H7 (cell line): Measurements from ENCODE around the gene CCL21. TPM values are rescaled to one million over a fixed set of nuclear protein-coding genes. Genes with fewer than 3 reads are reported as not detected.
"Not testable (repeated sequence)": the region's sequence is repeated elsewhere in the genome, so short reads cannot be mapped to it uniquely, and the experiment has no call there.

Experiments
- DNase-seq: peaks from one replicate; pipeline ENCODE4 v3.0.0; 2012
- H3K27me3 ChIP-seq: 2 replicates; pipeline ENCODE4 v1.6.0; 2011; ENCODE audit warnings: mild to moderate bottlenecking, low read length; ENCODE audit not compliant: control insufficient read depth, insufficient read depth
- H3K36me3 ChIP-seq: replicated peaks from 2 replicates; pipeline ENCODE4 v1.5.1; 2011; ENCODE audit warnings: low read length; ENCODE audit not compliant: control insufficient read depth, insufficient read depth
- H3K4me3 ChIP-seq: 2 replicates; pipeline ENCODE4 v1.5.1; 2011; ENCODE audit warnings: low read depth, mild to moderate bottlenecking, control low read depth, low read length, moderate library complexity; ENCODE audit not compliant: insufficient read depth
- total RNA-seq: library from RNA; depleted of rRNA; stranded (reverse); fragments of >200 nt; shearing (Covaris generic); gene quantifications from 2 replicates; pipeline ENCODE4 v1.2.3, GENCODE V29; 2014; rRNA removed

The CCL21 gene, protein sequence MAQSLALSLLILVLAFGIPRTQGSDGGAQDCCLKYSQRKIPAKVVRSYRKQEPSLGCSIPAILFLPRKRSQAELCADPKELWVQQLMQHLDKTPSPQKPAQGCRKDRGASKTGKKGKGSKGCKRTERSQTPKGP
- not detected in 2 replicates for total RNA-seq

DNA sequence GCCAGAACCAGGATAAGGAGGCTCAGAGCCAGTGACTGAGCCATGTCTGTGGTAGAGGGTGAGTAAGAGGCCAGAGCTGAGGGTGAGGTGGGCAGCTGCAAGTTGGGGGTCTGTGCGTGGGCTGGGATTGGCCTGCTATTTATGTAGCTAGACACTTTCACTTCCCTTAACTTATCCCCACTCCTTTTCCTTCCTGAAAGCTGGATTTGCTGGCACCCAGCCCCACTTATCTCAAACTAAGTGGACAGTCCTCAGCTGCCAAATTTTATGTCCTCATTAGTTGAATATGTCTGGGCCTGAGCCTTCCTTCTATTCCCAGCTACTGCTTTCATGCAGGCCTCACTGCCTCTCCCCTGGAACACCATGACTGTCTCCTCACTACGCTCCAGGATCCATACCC lies at the start of gene CCL21:
Gene CCL21 (minus strand): TSS at position 114 of the 400 bp plus-strand sequence. CDS start 70 bp downstream, at position 44.
- no peak for DNase-seq
- Histone ChIP-seq H3K36me3 (no peaks in the 10 kb centered on the region), H3K4me3 (no peak within 1 kb of the TSS), H3K27me3 (no peaks in the 10 kb centered on the region)

DNA sequence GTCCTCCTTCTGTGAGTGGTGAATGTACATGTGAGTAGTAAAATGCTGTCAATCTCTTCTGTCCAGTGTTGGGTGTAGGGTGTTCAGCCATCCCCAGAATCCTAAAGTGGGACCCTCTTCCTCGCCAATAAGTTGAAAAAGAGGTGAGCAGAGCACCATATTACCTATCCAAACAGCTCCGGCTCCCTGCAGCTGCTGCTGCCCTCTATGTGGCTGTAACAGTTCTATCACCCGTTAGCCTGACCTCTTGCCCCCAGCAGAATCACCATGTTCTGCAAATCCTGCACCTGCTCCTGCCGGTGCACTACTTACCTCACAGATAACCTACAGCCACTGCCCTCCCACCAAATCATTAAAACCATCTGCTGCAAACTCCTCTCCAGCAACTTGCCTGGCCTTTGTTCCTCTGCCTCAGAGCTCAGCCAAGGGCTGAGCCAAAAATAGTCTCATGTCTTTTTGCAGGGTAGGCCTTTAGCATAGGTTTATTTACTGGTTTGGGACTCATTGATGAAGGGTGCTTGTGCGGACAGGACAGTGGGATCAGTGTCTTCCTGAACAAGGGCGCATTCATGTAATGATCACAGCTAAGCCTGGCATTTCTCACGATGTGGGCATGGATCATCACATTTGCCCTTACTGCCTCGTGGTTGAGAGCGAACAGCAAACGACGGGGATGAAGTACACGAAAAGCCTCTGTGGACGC lies 49.6 kb upstream of the CCL21 start:
- no peaks in the 10 kb centered on the region for H3K36me3 ChIP-seq
- DNase-seq: no peak
- no peaks in the 10 kb centered on the region; the same call in 1 of the 2 replicates for H3K27me3 ChIP-seq
- H3K4me3 ChIP-seq: no peak overlapping the region

DNA sequence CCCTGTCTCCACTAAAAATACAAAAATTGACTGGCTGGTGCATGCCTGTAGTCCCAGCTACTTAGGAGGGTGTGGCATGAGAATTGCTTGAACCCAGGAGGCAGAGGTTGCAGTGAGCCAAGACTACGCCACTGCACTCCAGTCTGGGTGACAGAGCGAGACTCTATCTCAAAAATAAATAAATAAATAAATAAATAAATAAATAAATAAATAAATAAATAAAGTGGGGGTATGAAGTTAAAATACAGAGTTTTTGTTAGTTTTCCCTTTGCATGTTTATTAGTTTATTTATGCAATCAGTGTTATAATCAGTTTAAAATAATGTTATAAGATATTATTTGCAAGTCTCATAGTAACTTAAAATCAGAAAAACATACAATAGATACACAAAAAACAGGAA lies 40.4 kb upstream of the CCL21 start:
- DNase-seq, H3K36me3 ChIP-seq, H3K27me3 ChIP-seq, H3K4me3 ChIP-seq: not testable (repeated sequence)

DNA sequence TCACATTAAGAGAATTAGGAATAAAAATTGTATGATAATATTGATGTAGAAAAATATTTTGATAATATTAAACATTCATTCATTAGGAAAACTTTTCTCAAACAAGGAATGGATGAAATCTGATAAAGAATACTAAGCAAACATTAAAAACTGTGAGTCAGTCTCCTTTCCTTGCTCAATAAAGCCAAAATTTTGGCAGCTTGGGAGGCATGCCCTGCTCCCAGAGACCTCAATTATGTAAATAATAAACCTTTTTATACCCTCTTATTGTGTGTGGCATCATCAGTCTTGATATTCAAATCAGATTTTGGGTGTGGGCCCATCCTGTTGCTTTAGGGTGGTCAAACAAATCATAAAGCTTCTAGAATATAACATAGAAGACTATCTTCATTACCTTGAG lies 36.6 kb upstream of the CCL21 start:
- no peak overlapping the region for H3K4me3 ChIP-seq
- no peaks in the 10 kb centered on the region for H3K36me3 ChIP-seq
- no peak for DNase-seq
- H3K27me3 ChIP-seq: no peaks in the 10 kb centered on the region

DNA sequence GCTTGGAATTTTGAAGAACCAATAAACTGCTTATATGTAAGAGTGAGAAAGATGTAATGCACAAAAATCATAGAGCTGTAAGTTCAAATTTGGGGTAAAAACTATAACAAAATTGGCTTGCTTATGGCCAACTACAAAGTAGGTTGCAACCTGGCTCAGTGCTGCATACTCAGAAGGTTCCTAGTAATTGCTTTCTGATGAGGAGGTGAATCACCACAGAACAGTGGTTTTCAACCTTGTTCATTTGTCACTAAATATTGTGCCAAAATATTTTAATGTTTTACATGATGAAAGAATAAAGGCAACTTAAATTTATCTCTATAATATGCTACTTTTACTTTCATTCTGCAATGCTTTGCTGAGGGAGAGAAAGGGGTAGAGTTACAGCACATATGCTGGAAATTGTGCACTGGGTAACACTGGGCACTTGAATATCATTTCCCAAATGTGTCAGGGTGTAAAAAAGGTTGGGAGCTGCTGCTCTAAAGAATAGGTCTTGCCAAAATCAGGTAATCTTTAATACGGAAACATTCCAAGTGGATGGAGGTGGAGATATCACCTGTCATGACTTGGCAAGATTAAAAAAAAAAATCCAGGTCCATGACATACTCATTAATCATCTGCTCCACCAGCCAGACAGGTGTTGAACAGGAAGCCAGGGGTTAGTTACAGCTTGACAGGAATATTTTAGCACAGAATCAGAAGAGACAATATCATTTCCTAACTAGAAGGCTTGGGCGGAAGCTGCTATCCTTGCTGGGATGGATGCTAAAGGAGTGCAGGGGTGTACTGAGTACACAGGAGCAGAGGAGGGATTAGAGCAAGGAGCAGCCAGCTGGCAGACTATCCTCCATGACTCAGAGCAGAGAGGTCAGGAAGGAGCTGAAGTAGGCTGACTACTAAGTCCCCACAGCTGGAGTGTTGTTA lies 34.6 kb upstream of the CCL21 start:
- no peak for DNase-seq
- H3K27me3 ChIP-seq: no peaks in the 10 kb centered on the region
- H3K36me3 ChIP-seq: no peaks in the 10 kb centered on the region
- H3K4me3 ChIP-seq: no peak overlapping the region

DNA sequence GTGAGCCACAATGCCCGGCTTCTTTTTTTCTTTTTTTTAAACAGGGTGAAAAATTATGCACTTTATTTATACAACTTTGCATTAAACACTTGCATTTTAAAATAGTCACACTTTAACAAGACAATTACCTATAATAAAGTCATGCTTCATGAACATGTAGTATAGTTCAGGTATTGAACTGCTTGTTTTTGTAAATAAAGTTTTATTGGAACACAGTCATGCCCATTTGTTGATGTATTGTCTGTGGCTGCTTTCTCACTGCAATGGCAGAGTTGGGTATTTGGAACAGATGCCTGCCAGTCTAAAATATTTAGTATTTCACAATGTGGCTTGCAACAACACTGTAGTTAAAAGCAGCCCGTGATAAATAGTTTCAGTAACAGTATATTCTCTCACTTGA lies 32.8 kb upstream of the CCL21 start:
- no peak for DNase-seq
- no peaks in the 10 kb centered on the region for H3K27me3 ChIP-seq
- H3K4me3 ChIP-seq: no peak overlapping the region
- no peaks in the 10 kb centered on the region for H3K36me3 ChIP-seq

DNA sequence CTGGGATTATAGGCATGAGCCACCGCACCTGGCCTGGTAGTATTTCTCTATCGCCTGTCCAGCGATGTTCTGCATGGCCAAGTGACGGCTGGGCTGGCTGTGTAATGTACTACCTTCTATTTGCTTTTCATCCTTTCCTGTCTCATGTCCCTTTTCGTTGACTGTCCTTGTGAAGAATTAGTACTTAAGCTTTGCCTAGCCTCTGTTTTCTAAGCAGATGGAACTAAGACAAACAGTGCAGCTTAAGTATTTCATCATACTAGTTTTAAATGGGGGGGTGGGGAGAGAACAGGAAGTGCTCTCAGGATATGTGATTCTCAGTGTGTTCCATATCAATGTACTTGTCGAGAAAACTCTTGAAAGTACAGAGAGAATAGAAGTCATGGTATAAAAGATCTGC lies 31.7 kb upstream of the CCL21 start:
- Histone ChIP-seq H3K27me3 (no peaks in the 10 kb centered on the region), H3K36me3 (no peaks in the 10 kb centered on the region), H3K4me3 (no peak overlapping the region)

DNA sequence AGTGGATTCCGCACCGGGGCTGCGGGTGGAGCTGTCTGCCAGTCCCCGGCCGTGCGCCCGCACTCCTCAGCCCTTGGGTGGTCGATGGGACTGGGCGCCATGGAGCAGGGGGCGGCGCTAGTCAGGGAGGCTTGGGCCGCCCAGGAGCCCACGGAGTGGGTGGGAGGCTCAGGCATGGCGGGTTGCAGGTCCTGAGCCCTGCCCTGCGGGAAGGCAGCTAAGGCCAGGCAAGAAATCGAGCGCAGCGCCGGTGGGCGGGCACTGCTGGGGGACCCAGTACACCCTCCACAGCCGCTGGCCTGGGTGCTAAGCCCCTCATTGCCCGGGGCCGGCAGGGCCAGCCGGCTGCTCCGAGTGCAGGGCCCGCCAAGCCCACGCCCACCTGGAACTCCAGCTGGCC lies 30.2 kb upstream of the CCL21 start:
- DNase-seq, H3K4me3 ChIP-seq, H3K36me3 ChIP-seq, H3K27me3 ChIP-seq: not testable (repeated sequence)

More for the DNA sequence above, 31.7 kb upstream of the CCL21 start:
- DNase-seq: no peak

DNA sequence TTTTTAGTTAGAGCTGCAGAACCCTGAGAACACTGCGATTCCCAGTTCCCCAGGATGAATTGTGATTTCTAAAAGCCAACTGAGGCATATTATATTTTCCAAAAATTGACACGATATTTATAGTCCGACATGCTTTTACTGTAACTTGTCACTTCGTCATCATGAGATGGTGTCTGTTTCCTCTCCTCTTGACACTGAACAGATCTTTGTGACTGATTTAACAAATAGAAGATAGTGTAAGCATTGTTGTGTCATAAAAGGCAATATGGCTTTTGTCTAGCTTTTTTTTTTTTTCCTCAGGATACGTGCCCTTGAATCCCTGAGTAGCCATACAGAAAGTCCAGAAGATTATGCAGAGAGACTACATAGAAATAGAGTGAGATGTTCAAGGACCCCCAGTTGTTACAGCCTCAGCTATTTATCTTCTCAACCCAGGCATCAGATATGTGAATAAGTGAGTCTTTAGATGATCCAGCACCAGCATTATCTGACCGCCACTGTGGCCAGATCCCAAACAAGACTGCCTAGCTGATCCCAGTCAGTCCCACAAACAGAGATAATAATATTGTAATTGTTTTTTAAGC lies 27.8 kb upstream of the CCL21 start:
- no peak for DNase-seq
- H3K27me3 ChIP-seq: no peaks in the 10 kb centered on the region
- no peak overlapping the region for H3K4me3 ChIP-seq
- no peaks in the 10 kb centered on the region for H3K36me3 ChIP-seq

DNA sequence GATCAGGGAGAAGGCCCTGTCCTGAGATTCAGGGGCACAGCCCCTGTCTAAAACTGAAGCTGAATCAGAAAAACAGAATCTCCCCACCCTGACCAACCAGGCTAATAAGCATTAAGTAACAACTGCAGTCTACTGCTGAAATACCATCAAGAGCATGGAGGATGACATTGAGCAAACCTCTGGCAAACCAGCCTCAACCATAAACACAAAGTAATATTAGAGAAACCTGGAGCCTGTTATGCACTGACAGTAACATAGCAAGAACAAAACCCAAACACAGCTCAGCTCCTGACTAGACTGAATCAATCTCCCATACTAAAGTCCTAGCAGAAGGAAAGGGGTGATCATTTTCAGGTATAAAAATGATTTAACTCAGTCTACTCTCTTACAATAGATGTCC lies 24.8 kb upstream of the CCL21 start:
- H3K27me3 ChIP-seq: no peaks in the 10 kb centered on the region
- no peak for DNase-seq

DNA sequence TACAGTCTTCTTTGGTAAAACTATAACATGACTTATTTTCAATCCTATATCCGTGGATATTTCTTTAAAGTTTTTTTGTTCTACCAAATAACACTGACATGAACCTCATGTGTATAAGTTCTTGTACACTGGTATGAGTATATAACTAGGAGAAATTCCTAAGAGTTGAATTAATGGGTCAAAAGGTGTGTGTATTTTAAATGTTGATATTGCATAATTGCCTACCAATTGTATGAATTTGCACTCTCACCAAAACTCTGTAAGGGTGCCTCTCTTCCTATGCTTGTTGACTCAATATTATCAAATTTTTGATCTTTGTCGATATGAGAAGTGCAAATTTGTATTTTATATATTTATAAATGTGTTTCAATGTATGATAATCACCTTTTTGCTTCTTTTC lies 22.9 kb upstream of the CCL21 start:
- Histone ChIP-seq H3K36me3 (no peaks in the 10 kb centered on the region), H3K27me3 (no peaks in the 10 kb centered on the region), H3K4me3 (no peak overlapping the region)
- no peak for DNase-seq

More for the DNA sequence above, 24.8 kb upstream of the CCL21 start:
- Histone ChIP-seq H3K4me3 (no peak overlapping the region), H3K36me3 (no peaks in the 10 kb centered on the region)

DNA sequence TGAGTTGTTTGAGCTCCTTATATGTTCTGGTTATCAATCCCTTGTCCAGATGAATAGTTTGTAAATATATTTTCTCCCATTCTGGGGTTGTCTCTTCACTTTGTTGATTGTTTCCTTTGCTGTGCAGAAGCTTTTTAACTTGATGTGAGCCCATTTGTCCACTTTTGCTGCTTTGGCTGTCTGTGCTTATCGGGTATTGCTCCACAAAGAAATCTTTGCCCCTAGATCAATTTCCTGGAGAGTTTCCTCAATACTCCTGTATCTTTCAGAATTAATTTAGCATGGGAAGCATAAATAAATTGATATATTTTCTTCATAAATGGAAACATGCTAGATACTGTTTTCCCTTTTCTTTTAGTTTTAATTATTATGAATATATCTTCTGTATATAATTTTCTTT lies 22.5 kb upstream of the CCL21 start:
- H3K4me3 ChIP-seq: no peak overlapping the region
- no peaks in the 10 kb centered on the region for H3K36me3 ChIP-seq
- no peaks in the 10 kb centered on the region for H3K27me3 ChIP-seq
- no peak for DNase-seq

DNA sequence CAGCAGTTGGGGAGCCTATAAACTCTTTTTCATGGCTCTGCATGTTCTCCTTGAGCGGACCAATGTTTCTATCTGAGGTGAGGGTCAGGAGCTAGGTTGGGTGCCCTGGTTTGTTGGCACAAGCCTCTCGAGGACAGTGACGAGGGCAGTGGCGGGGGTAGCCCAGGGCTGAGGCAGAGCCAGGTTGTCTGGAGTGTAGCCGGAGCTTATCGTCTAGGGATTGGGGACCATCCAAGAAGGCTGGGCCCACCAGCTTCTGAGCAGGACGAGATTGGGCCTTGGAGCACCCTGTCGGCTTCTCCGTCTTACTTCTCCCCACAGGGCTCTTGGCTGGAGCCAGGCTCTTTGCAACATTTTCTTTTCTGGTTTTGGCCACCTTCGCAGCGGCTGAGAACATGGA lies 13.2 kb upstream of the CCL21 start:
- H3K4me3 ChIP-seq: no peak overlapping the region
- peaks cover 1% of the 10 kb centered on the region; the same call in 1 of the 2 replicates for H3K27me3 ChIP-seq
- no peaks in the 10 kb centered on the region for H3K36me3 ChIP-seq
- DNase-seq: no peak

DNA sequence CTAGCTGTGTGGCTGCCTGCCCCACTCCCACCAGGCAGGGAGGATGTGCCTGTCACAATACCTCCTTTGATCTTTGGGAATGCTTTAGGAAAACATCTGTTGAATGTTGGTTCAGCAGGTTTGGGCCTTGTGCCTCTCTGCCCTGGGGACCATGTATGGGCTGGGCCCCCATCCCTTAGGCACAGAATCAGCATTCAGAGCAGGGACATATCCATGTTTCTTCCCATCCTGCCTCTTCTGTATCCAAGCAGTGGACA lies 9.8 kb upstream of the CCL21 start:
- not testable (repeated sequence) for DNase-seq, H3K36me3 ChIP-seq, H3K27me3 ChIP-seq, H3K4me3 ChIP-seq
